GM18858 (cell line): Measurements from ENCODE around the gene UBAC1.
"Not testable (repeated sequence)": the region's sequence is repeated elsewhere in the genome, so short reads cannot be mapped to it uniquely, and the experiment has no call there.

Source experiments
- ATAC-seq: cut with Tn5 transposase; IDR thresholded peaks from one replicate; pipeline ENCODE4 v1.9.1; 2021; ENCODE audit not compliant: unreplicated experiment

The UBAC1 gene

GRCh38 chr9:135902655-135903357 lies 58.4 kb downstream of the UBAC1 start:
- ATAC-seq, result no peak

GRCh38 chr9:135901826-135902225 lies 59.3 kb downstream of the UBAC1 start:
- no peak for ATAC-seq

DNA sequence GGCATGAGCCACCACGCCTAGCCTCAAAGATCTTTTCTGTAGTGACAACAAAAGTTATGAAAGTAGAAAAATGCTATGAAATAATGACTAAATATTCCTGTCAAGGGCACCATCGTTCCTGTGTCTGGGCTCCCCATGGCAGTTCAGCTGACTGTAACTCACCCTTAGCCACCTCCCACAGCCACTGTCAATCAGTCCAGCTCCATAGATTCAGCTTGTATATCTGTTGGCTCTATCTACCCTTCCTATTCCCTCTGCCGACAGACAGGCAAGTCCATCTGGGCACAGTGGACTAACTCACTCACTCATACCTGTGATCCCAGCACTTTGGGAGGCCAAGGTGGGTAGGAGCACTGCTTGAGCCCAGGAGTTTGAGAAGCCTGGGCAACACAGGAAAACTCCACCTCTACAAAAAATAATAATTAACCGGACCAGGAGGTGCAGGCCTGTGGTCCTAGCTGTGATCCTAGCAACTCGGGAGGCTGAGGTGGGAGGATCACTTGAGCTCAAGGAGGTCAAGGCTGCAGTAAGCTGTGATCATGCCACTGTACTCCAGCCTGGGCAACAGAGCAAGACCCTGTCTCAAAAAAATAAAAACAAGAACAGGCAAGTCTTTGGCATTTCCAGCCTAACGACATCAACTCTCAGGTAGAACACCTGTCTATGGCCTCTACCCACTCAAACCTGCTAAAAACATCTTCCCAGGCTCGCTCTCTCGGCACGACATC lies 60.0 kb downstream of the UBAC1 start:
- ATAC-seq, result no peak

DNA sequence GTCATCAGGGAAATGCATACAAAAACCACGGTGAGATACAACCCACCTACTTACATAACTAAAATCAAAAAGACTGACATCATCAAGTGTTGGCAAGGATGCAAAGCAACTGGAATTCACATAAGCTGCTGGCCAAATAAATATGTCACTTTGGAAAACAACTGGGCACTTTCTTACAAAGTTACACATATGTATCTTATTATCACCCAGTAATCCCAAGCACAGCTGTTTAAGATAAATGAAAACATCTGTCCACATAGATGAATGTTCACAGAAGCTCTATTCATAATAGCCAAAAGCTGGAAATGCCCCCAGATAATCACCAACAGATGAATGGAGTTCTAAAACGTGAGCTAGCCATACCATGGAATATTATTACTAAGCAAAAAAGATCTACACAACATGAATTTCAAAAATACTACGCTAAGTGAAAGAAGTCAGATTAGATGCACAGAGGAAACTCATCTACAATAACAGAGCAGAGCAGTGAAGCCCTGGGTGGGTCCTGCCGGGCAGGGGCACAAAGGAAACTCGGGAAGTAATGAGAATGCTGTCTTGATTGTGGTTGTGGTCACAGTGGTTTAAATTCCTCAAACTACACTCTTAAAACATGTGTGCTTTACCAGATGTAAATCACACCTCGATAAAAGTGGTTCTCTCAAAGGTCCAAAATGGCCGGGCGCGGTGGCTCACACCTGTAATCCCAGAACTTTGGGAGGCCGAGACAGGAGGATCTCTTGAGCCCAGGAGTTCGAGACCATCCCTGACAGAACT lies 62.4 kb downstream of the UBAC1 start:
- no peak for ATAC-seq

DNA sequence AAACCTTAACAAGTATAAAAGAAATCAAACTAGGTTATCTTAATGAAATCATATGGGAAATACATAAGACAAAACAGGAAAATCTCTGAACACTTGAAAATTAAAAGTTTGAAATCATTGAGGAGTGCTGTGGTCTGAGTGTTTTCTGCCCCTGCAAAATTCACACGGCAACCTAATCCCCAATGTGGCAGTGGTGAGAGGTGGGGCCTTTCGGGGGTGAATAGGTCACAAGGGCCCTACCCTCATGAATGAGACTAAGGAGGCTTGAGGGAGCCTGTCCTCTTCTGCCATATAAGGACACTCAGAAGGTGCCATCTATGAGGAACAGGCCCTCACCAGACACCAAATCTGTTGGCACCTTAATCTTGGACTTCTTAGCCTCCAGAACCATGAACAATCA lies 64.5 kb downstream of the UBAC1 start:
- ATAC-seq, result no peak

DNA sequence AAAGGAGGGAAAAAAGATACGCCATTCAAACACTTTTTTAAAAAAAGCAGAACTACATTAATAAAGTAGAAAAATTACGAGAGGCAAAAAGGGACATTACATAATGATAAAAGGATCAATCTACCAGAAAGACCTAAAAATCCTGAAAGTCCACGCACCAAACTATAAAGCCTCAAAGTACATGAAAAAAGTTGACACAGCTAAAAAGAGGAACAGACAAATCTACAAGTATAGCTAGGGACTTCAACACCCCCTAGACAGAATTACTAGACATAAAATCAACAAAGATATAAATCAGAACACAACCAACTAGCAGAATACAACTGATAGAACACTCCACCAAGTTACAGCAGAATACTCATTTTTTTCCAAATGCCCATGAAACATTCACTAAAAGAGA lies 65.0 kb downstream of the UBAC1 start:
- no peak for ATAC-seq

DNA sequence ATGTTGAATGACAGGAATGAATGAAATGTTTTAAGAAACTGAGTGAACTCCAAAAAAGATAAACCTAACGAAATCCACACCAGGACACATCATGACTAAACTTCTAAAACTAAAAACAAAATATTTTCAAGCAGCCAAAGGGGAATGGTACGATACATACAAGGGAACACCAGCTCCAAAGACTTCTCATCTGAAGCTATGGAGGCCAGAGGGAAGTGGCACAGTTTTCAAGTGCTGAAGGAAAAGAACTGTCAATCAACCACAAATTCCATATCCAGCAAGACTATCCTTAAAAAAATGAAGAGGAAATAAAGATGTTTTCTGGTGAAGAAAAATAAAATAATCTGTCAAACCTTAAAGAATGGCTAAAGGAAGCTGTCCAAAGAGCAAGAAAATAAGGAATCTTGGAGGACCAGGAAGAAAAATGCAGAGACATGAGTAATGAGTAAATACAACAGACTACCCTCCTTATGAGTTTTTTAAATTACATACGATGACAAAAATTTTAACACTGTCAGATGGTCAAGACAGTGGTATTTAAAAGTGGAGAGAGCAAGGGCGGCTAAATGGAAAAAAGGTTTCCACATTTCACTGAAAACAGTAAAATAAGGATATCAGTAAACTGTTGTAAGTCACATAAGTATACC lies 65.8 kb downstream of the UBAC1 start:
- ATAC-seq, result no peak

DNA sequence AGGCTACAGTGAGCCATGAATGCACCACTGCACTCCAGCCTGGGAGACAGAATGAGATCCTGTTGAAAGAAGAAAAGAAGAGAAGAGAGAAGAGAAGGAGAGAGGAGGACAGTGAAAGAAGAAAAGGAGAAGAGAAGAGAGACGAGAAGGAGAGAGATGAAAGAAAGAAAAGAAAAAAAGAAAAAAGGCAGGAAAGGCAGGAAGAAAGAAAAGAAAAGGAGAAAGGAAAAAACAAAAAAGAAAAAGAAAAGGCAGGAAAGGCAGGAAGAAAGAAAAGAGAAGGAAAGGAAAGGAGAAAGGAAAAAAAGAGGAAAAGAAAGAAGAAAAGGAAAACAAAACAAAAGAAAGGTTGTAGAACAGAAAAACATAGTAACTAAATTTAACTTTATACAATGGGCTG lies 68.1 kb downstream of the UBAC1 start:
- ATAC-seq, result no peak

- not testable (repeated sequence) for ATAC-seq
Measured at GRCh38 chr9:135892327-135892726, 68.8 kb downstream of the UBAC1 start.

DNA sequence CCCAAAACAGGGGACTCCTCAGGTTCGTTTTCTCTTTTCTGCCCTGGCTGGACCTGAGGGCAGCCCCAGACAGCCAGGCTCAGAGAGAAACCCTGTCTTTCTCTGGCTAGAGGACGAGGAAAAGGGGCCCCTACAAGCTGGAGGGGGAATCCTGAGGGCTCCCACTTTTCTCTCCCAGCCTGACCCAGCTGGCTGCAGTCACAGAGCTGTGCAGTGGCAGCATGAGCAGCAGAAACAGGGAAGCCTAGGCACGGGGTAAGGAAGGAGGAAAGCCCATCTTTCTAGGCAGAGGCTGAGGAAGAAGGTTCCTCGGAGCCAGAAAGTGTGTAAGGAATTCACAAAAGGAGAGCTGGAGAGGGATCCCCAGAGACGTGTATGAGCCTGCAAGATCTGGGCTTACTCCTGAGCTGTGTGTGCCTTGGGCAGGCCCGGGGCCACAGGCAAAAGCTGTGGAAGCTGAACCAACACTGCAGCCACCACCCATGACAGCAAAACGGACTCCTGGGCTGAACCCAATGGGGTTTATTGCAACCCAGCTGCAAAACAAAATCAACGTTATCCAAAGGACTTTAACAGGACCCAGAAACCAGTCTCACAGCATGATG lies 70.0 kb downstream of the UBAC1 start:
- ATAC-seq, result no peak

- ATAC-seq, result no peak
Measured at GRCh38 chr9:135890190-135891026, 70.8 kb downstream of the UBAC1 start.

DNA sequence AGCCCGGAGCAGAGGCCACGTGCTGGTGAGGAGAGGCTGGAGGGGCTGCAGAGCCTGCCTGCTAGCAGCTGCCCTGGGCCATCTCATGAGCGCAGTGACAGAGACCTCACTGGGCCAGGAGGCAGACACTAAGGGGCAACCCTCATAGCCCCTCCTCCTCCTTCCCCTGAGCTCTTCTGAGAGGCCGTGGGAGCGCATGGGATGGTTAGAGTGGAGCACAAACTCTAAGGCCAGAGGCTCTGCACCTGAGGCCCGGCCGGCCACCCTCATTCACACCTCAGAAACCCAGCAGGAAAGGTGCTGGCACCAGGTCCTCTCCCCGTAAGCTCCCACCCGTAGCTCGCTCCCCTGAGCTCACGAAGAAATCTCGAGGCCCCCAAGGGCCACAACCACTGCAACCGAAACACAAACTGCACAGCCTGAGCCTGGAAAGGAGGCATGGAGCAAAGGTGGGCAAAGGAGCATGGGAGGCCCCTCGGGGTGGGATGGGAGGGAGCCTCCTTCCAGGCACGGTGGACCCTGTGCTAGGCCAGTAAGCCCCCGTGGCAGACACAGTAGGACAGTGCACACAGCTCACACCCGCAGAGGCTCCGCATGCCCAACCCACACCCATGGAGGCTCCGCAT lies 71.5 kb downstream of the UBAC1 start:
- no peak for ATAC-seq

GRCh38 chr9:135888766-135889394 lies 72.3 kb downstream of the UBAC1 start:
- ATAC-seq, result no peak

DNA sequence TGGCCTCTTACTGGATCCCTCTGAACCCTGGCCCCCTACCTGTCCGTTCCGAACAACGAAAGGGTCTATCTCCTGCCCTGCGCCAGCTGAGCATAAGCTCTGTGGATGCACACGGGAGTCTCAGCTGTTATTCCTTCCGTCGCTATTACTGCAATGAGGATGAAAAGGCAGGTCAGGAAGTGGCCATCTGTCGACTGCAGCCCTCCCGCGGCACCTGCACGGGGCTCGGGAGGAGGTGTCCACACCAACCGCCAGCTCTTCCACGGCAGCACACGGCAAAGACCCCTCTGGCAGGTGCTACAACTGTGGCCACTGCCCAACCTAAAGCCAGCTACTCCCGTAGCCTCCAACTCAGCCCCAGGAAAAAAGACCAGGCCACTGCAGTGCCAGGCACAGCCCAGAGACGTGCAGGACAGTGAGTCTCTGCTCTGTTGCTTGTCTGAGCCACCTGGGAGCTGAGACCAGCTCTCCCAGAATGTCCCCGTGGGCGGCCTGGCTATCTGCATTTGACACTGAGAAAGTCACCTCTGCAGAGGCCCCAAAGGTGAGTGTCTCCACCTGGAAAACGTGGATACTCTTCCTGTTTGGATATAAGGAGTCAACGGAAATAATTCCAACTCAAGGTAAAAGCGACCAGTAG lies 72.9 kb downstream of the UBAC1 start:
- no peak for ATAC-seq

DNA sequence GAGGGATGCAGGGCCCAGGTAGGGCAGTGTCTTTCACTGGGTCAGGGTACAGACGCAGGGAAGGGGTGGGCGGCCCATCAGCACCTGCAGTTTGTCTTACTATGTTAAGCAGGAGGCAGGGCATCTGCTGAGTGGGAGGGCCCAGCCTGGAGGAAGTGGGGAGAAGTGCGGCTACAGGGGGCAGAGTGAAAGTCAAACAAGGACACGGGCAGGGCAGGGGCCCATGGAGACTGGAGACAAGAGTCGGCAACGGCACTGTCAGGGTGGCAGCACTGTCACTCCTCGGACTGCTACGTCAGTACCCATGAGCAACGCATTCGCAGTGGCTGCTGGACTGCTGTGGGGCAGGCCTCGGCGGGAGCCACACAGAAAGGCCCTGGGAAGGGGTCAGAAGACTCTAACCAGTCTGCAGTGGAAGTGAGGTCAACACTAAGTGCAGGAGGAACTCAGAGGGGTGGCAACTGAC lies 73.6 kb downstream of the UBAC1 start:
- no peak for ATAC-seq

DNA sequence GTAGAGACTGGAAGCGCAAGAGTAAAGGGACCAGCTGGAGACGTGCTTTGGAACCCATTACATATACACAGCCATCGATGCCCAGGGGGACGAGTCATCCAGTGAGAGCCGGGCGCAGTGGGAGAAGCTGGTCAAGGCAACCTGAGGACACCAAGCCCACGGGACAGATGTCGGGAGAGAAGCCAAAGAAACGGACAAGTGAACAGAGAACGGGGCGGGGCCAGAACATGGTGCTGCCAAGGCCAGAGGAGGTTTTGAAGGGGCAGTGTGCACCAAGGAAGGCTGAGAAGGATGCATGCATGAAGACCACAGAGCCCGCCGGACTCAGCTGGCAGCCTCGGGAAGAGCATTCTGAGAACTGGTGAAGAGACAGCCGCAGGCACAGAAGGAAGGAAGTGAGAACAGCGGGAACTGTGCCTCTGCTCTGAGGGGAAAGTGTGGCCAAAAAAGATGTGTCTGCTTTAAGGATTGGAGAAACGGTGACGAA lies 74.1 kb downstream of the UBAC1 start:
- no peak for ATAC-seq

- ATAC-seq, result no peak
Measured at GRCh38 chr9:135886147-135886981, 74.8 kb downstream of the UBAC1 start.
